Measurements from ENCODE around the gene GGT1.
"Not testable (repeated sequence)": the region's sequence is repeated elsewhere in the genome, so short reads cannot be mapped to it uniquely, and the experiment has no call there.

The GGT1 gene

GRCh38 chr22:24602847-24603769 is at the start of gene GGT1:
Gene GGT1, plus strand, starts transcription at chr22:24603193. Its CDS starts 7,889 bp downstream, at chr22:24611082.
- not testable (repeated sequence) for H3K4me3 ChIP-seq (replicated peaks; ENCODE audit: low read depth, low read length); DNase-seq (ENCODE audit: extremely low read depth, low read depth)

- DNase-seq (ENCODE audit: extremely low read depth, low read depth), result no peak
- TF ChIP-seq CTCF (IDR thresholded peaks at IDR 0.05; ENCODE audit: low read depth, low read length, missing control alignments), result no peak
- H3K4me3 ChIP-seq (replicated peaks; ENCODE audit: low read depth, low read length), result peak overlapping the region; percentile 87
Measured at GRCh38 chr22:24553597-24554312, 49.2 kb upstream of the GGT1 start.

- H3K4me3 ChIP-seq (replicated peaks; ENCODE audit: low read depth, low read length), result peak within 1 kb of the TSS; percentile 87
- TF ChIP-seq CTCF (IDR thresholded peaks at IDR 0.05; ENCODE audit: low read depth, low read length, missing control alignments), result no peak
- no peak for DNase-seq (ENCODE audit: extremely low read depth, low read depth)
Measured at GRCh38 chr22:24554313-24555164, 48.5 kb upstream of the GGT1 start, which contains the start of gene GUCD1. Gene GUCD1, minus strand, starts transcription at chr22:24555138. Its CDS starts 147 bp downstream, at chr22:24554991.

GRCh38 chr22:24555165-24556039 is 47.6 kb upstream of the GGT1 start, which contains the start of gene SNRPD3:
Gene SNRPD3, plus strand, starts transcription at chr22:24555999. Its CDS starts 1,676 bp downstream, at chr22:24557675.
- TF ChIP-seq CTCF (IDR thresholded peaks at IDR 0.05; ENCODE audit: low read depth, low read length, missing control alignments), result no peak
- peak within 1 kb of the TSS; percentile 87 for H3K4me3 ChIP-seq (replicated peaks; ENCODE audit: low read depth, low read length)

GRCh38 chr22:24559471-24559870 is 43.5 kb upstream of the GGT1 start:
- no peak for TF ChIP-seq CTCF (IDR thresholded peaks at IDR 0.05; ENCODE audit: low read depth, low read length, missing control alignments)
- no peak overlapping the region for H3K4me3 ChIP-seq (replicated peaks; ENCODE audit: low read depth, low read length)
- no peak for DNase-seq (ENCODE audit: extremely low read depth, low read depth)

More at GRCh38 chr22:24555165-24556039, 47.6 kb upstream of the GGT1 start, which contains the start of gene SNRPD3:
- DNase-seq (ENCODE audit: extremely low read depth, low read depth), result peak; percentile 91

GRCh38 chr22:24563246-24563645 is 39.7 kb upstream of the GGT1 start:
- no peak overlapping the region for H3K4me3 ChIP-seq (replicated peaks; ENCODE audit: low read depth, low read length)
- TF ChIP-seq CTCF (IDR thresholded peaks at IDR 0.05; ENCODE audit: low read depth, low read length, missing control alignments), result no peak
- no peak for DNase-seq (ENCODE audit: extremely low read depth, low read depth)
